Tibial nerve (tissue), 4 donors: ENCODE measurements around the gene OR5AK2.

Experiments
- EP300 ChIP-seq, 2 donors: sonication (generic); formaldehyde crosslinking; IDR thresholded peaks; one replicate each; pipeline ENCODE4 v1.6.1; 2017; ENCODE audit warnings: antibody characterized with exemption in 2 of 2, mild to moderate bottlenecking in 1 of 2
- POLR2A ChIP-seq, 2 donors: fragments of 450-650 bp; IDR thresholded peaks; one replicate each; pipeline ENCODE4 v1.6.1; 2017; ENCODE audit warnings: antibody characterized with exemption in 2 of 2, mild to moderate bottlenecking in 2 of 2, moderate library complexity in 2 of 2
- TF ChIP-seq, protein P1 (sequence below), 5 experiments: fragments of 200-600 bp in 3 of 5; fragments of 450-650 bp in 2 of 5; sonication (generic) in 3 of 5; IDR thresholded peaks; one replicate each; pipeline ENCODE4 v1.5.1; 2016 to 2019; ENCODE audit warnings: antibody characterized with exemption in 5 of 5, mild to moderate bottlenecking in 3 of 5, moderate library complexity in 2 of 5

DNA sequence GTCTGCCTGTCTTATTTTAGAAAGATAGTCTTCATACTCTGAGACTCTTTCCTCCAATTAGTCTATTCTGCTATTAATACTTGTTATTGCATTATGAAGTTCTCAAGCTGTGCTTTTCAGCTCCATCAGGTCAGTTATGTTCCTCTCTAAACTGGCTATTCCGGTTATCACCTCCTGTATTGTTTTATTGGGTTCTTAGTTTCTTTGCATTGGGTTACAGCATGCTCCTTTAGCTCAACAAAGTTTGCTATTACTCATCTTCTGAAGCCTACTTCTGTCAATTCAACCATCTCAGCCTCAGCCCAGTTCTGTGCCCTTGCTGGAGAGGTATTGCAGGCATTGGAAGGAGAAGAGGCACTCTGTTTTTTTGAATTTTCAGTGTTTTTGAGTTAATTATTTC is 21.0 kb upstream of the OR5AK2 start:
- TF ChIP-seq, protein P1, sequence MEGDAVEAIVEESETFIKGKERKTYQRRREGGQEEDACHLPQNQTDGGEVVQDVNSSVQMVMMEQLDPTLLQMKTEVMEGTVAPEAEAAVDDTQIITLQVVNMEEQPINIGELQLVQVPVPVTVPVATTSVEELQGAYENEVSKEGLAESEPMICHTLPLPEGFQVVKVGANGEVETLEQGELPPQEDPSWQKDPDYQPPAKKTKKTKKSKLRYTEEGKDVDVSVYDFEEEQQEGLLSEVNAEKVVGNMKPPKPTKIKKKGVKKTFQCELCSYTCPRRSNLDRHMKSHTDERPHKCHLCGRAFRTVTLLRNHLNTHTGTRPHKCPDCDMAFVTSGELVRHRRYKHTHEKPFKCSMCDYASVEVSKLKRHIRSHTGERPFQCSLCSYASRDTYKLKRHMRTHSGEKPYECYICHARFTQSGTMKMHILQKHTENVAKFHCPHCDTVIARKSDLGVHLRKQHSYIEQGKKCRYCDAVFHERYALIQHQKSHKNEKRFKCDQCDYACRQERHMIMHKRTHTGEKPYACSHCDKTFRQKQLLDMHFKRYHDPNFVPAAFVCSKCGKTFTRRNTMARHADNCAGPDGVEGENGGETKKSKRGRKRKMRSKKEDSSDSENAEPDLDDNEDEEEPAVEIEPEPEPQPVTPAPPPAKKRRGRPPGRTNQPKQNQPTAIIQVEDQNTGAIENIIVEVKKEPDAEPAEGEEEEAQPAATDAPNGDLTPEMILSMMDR (IDR thresholded peaks at IDR 0.05): no peak
- TF ChIP-seq EP300 (IDR thresholded peaks at IDR 0.05): no peak
- no peak for TF ChIP-seq POLR2A (IDR thresholded peaks at IDR 0.05)
